Common myeloid progenitor, CD34-positive (primary cell): Measurements from ENCODE around the gene EHD2.
A peak's percentile ranks its signal among the peaks of the same experiment; 100 is the strongest.

Source experiments
- CTCF ChIA-PET: fragments of 350-600 bp; sonication (Branson Sonifier 250); formaldehyde crosslinking; loops from one replicate; lab custom pipeline; 2021; ENCODE audit warnings: antibody characterized with exemption; lab: Charles Lee
- POLR2A ChIA-PET: fragments of 350-600 bp; sonication (Branson Sonifier 250); formaldehyde crosslinking; loops from one replicate; lab custom pipeline; 2021; ENCODE audit warnings: antibody characterized with exemption; lab: Charles Lee
- DNase-seq, 3 donors: peaks; one replicate each; pipeline versions ENCODE4 v3.0.0 to v3.0.0-alpha.2; 2013
- H3K27ac ChIP-seq, 2 experiments: 1 replicate in 1 of 2; 2 replicates in 1 of 2; pipeline ENCODE4 v1.7.0; 2013; ENCODE audit warnings: inconsistent platforms in 2 of 2, low read length in 2 of 2, mild to moderate bottlenecking in 2 of 2, low read depth in 1 of 2, moderate library complexity in 1 of 2; ENCODE audit not compliant: severe bottlenecking in 2 of 2, insufficient read depth in 1 of 2, poor library complexity in 1 of 2
- H3K27me3 ChIP-seq, 5 experiments: replicated peaks in 2 of 5; 1 replicate in 3 of 5; 2 replicates in 2 of 5; pipeline versions ENCODE4 v1.6.1 to v1.7.0; 2013; ENCODE audit warnings: low read length in 4 of 5, mild to moderate bottlenecking in 2 of 5, moderate library complexity in 2 of 5, inconsistent platforms in 1 of 5; ENCODE audit not compliant: insufficient read depth in 5 of 5, control insufficient read depth in 4 of 5
- H3K36me3 ChIP-seq, 4 experiments: 1 replicate in 2 of 4; 2 replicates in 2 of 4; pipeline versions ENCODE4 v1.6.1 to v1.7.0; 2013; ENCODE audit warnings: low read length in 3 of 4, control low read depth in 1 of 4, mild to moderate bottlenecking in 1 of 4; ENCODE audit not compliant: control insufficient read depth in 4 of 4, insufficient read depth in 4 of 4
- H3K4me1 ChIP-seq, 4 experiments: 1 replicate in 3 of 4; 2 replicates in 1 of 4; pipeline versions ENCODE4 v1.6.1 to v1.7.1; 2013; ENCODE audit warnings: low read length in 3 of 4, mild to moderate bottlenecking in 3 of 4, control low read depth in 1 of 4, inconsistent platforms in 1 of 4, moderate library complexity in 1 of 4; ENCODE audit not compliant: control insufficient read depth in 4 of 4, insufficient read depth in 4 of 4; ENCODE audit errors: control extremely low read depth in 1 of 4
- H3K4me3 ChIP-seq, 7 experiments: 1 replicate in 4 of 7; 2 replicates in 3 of 7; pipeline versions ENCODE4 v1.5.1 to v1.7.0; 2013; ENCODE audit warnings: mild to moderate bottlenecking in 7 of 7, low read length in 6 of 7, moderate library complexity in 6 of 7, inconsistent platforms in 2 of 7, low read depth in 2 of 7, control low read depth in 1 of 7; ENCODE audit not compliant: insufficient read depth in 4 of 7, control insufficient read depth in 1 of 7; ENCODE audit errors: extremely low read depth in 1 of 7
- H3K9me3 ChIP-seq, 5 experiments: 1 replicate in 4 of 5; 2 replicates in 1 of 5; pipeline versions ENCODE4 v1.6.1 to v1.7.1; 2013; ENCODE audit warnings: low read length in 4 of 5, mild to moderate bottlenecking in 2 of 5, inconsistent platforms in 1 of 5, low read depth in 1 of 5, moderate library complexity in 1 of 5; ENCODE audit not compliant: control insufficient read depth in 4 of 5, insufficient read depth in 2 of 5; ENCODE audit errors: control extremely low read depth in 1 of 5
- WGBS: methylation state at CpG from one replicate; pipeline ENCODE4 v1.1.5; 2013; ENCODE audit not compliant: insufficient coverage; 5-methylcytosine and 5-hydroxymethylcytosine counted together

Gene EHD2

DNA sequence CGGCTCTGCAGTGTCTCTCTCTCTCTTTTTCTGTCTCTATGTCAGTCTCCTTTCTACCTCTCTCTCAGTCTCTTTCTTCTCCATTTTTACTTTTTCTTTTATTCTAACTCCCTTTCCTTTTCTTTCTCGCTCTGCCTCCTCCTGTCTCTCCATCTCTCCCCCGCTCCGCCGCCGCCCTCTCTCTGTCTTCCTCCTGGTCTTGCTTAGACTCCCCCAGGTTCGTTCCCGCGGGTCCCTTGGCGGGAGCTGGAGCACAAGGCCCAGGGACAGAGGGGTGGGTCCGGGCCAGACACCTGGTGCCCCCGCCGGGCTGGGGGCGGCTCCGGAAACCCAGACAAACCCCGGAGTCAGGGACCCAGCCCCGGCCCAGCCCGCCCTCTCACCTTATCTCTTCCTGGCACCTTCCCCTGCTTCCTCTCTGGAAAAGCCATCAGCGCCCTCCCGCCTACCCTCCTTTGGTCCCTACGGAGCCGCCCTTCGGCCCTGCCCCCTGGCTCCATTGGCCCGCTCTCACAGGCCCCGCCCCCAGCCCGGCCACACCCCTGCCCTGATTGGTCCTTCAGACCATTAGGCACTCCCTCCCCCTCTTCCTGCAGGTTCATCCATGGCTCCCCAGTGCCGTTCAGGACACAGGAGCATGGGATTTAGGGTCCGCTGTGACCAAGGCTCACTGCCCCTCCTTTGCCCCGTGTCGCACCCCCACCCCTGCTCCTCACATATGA lies 16.7 kb downstream of the EHD2 start:
- H3K27me3 ChIP-seq: no peaks in the 10 kb centered on the region
- H3K36me3 ChIP-seq: peaks cover 0 to 18% (median 7%) of the 10 kb centered on the region in 4 experiments
- CTCF ChIA-PET: interaction anchor here (1.2 to 9.2 kb wide), 2 partner anchors 8 to 19 kb away, joined by 3 to 128 read pairs; partner anchors contain the start of gene EHD2
- H3K4me1 ChIP-seq: peaks cover 3 to 37% (median 31%) of the 10 kb centered on the region in 4 experiments
- peak overlapping the region in 6 of 7 experiments; percentile 32 to 73 (median 54) for H3K4me3 ChIP-seq
- DNase-seq: peak; percentile 94 to 98 (median 96)
- POLR2A ChIA-PET: interaction anchor here (0.6 to 1.9 kb wide), 4 partner anchors 12 to 16 kb away, joined by 3 to 6 read pairs (median 4); partner anchors contain the start of genes EHD2 and NOP53
- H3K27ac ChIP-seq: peak overlapping the region; percentile 72 to 90
- WGBS: 2% methylated on average over 26 of the region's 30 CpGs
- H3K9me3 ChIP-seq: no peaks in the 10 kb centered on the region

DNA sequence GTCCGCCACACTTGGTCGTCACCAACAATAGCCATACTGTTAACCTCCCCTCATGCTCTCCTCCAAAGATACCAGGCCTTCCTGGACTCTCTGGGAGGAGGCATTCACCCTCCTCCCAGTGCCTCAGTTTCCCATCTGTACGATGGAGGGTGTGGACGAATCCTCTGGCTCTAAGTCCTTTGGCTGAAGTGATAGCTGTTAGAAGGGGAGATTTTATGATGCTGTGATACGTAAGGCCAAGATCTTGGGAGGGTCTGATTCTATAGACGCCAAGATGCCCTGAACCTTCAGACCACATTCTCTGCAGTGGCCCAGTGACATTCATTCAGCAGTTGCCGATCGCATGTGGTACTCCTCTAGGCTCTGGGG lies 17.3 kb downstream of the EHD2 start:
- ChIA-PET POLR2A (interaction anchor here (0.6 to 1.9 kb wide), 4 partner anchors 12 to 17 kb away, joined by 3 to 6 read pairs (median 4); partner anchors contain the start of genes EHD2 and NOP53), CTCF (interaction anchor here (9.2 kb wide), 1 partner anchor 20 kb away, joined by 128 read pairs; the partner anchor contains the start of gene EHD2)
- Histone ChIP-seq H3K4me3 (peak overlapping the region in 3 of 7 experiments; percentile 32 to 72 (median 53)), H3K4me1 (peaks cover 3 to 37% (median 31%) of the 10 kb centered on the region in 4 experiments), H3K27me3 (no peaks in the 10 kb centered on the region), H3K9me3 (no peaks in the 10 kb centered on the region), H3K36me3 (peaks cover 0 to 16% (median 7%) of the 10 kb centered on the region in 4 experiments), H3K27ac (peak overlapping the region in 1 of 2 experiments; percentile 23)
- DNase-seq: no peak
- 80% methylated on average over 5 of the region's 8 CpGs for WGBS

DNA sequence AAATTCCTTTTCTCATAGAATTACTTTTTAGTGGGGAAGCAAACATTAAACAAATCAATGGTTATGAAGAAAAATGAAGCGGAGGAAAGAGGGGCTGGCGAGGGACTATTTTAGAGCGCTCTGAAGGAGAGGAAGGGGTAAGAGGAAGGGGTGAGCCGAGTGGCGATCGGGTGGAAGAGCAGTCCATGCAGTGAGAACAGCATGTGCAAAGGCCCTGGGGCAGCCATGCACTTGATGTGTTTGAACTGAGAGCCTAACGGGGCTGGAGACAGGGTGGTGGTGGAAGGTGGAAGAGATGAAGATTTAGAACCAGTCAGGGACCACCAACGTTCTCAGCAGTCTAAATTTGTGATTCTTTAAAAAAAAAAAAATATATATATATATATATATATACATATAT lies 17.7 kb downstream of the EHD2 start:
- DNase-seq: no peak
- no peak overlapping the region for H3K4me3 ChIP-seq
- POLR2A ChIA-PET: no interaction called here
- H3K4me1 ChIP-seq: peaks cover 3 to 34% (median 30%) of the 10 kb centered on the region in 4 experiments
- CTCF ChIA-PET: no interaction called here
- no peaks in the 10 kb centered on the region for H3K27me3 ChIP-seq
- H3K36me3 ChIP-seq: peaks cover 0 to 12% (median 5%) of the 10 kb centered on the region in 4 experiments
- peak overlapping the region in 1 of 2 experiments; percentile 23 for H3K27ac ChIP-seq
- 96% methylated on average over 5 of the region's 8 CpGs for WGBS
- no peaks in the 10 kb centered on the region for H3K9me3 ChIP-seq

DNA sequence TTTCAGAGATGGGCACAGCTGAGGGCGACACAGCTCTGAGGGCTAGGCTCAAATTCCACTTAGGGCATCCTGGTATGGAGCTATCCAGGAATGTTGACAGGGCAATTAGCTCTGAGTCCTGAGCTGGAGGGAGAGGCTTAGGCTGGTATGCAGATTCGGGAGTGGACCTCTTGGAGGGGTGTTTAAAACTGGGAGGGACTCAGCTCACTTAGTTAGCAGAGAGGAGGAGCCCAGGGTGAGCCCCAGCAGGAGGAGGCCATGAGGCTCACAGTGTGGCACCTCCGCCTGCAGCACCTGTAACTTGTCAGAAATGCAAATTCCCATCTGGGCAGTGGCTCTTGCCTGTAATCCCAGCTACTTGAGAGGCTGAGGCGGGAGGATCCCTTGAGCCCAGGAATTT lies 21.9 kb downstream of the EHD2 start:
- ChIA-PET POLR2A (no interaction called here), CTCF (interaction anchor here (1.1 to 17.8 kb wide), 3 partner anchors 8 to 24 kb away, joined by 3 to 321 read pairs (median 10); partner anchors contain the start of gene EHD2)
- 97% methylated on average over 4 of the region's 4 CpGs for WGBS
- Histone ChIP-seq H3K9me3 (no peaks in the 10 kb centered on the region), H3K36me3 (peaks cover 0 to 25% (median 7%) of the 10 kb centered on the region in 4 experiments), H3K27me3 (no peaks in the 10 kb centered on the region), H3K4me3 (no peak overlapping the region), H3K27ac (no peak overlapping the region), H3K4me1 (peaks cover 0 to 9% (median 7%) of the 10 kb centered on the region in 4 experiments)
- DNase-seq: no peak

DNA sequence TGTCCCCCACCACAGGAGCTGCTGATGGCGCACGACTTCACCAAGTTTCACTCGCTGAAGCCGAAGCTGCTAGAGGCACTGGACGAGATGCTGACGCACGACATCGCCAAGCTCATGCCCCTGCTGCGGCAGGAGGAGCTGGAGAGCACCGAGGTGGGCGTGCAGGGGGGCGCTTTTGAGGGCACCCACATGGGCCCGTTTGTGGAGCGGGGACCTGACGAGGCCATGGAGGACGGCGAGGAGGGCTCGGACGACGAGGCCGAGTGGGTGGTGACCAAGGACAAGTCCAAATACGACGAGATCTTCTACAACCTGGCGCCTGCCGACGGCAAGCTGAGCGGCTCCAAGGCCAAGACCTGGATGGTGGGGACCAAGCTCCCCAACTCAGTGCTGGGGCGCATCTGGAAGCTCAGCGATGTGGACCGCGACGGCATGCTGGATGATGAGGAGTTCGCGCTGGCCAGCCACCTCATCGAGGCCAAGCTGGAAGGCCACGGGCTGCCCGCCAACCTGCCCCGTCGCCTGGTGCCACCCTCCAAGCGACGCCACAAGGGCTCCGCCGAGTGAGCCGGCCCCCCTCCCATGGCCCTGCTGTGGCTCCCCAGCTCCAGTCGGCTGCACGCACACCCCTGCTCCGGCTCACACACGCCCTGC lies 27.8 kb downstream of the EHD2 start:
- no peak for DNase-seq
- ChIA-PET CTCF (interaction anchor here (0.6 to 17.8 kb wide), 2 partner anchors 30 to 193 kb away, joined by 3 to 321 read pairs; partner anchors contain the start of gene EHD2), POLR2A (interaction anchor here (1.4 kb wide), 1 partner anchor 28 kb away, joined by 5 read pairs; the partner anchor contains the start of gene EHD2)
- no peak overlapping the region for H3K27ac ChIP-seq
- H3K36me3 ChIP-seq: peaks cover 0 to 37% (median 10%) of the 10 kb centered on the region in 4 experiments
- peaks cover 3 to 36% (median 26%) of the 10 kb centered on the region in 4 experiments for H3K4me1 ChIP-seq
- no peaks in the 10 kb centered on the region for H3K9me3 ChIP-seq
- 95% methylated on average over 44 of the region's 48 CpGs for WGBS
- H3K4me3 ChIP-seq: no peak overlapping the region
- H3K27me3 ChIP-seq: no peaks in the 10 kb centered on the region

DNA sequence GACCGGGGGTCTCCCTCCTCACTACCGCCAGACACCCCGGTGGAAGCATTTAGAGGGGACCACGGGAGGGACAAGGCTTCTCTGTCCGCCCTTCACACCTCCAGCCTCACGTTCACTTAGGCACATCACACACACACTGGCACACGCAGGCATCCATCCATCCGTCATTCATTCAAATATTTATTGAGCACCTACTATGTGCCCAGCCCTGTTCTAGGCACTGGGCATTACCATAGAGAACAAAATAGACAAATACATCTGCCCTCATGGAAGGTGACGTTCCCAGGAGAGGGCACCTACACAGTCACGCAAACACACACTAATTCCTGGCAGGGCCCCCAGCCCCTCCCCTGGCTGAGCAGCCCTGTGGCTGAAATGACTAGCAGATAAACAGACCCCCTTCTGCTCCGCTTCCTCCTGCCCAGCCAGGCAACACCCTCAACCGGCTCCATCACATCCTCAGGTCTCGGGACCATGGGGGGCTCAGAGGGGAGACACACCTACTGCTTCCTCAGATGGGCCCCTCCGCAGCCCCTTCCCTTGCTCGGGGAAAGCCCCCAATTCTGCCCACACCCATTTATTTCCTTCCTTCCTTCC lies 28.4 kb downstream of the EHD2 start:
- peaks cover under 1 to 30% (median 7%) of the 10 kb centered on the region in 4 experiments for H3K36me3 ChIP-seq
- H3K27ac ChIP-seq: no peak overlapping the region
- no peaks in the 10 kb centered on the region for H3K27me3 ChIP-seq
- peak in 2 of 3 donors; percentile 45 to 54 for DNase-seq
- ChIA-PET CTCF (interaction anchor here (0.6 to 17.8 kb wide), 2 partner anchors 30 to 194 kb away, joined by 3 to 321 read pairs; partner anchors contain the start of gene EHD2), POLR2A (interaction anchor here (1.4 to 1.8 kb wide), 2 partner anchors 12 to 29 kb away, joined by 5 read pairs; partner anchors contain the start of gene EHD2)
- no peaks in the 10 kb centered on the region for H3K9me3 ChIP-seq
- H3K4me1 ChIP-seq: peaks cover 3 to 42% (median 32%) of the 10 kb centered on the region in 4 experiments
- 78% methylated on average over 13 of the region's 15 CpGs for WGBS
- no peak overlapping the region for H3K4me3 ChIP-seq
